Panc1 (cell line): ENCODE results near the gene C10orf105. TPM values are rescaled to one million over a fixed set of nuclear protein-coding genes. Genes with fewer than 3 reads are reported as not detected.

ENCODE experiments used
- ATAC-seq: fragments of 200-7000 bp; cut with Tn5 transposase; 2 replicates; pipeline ENCODE4 v1.9.1; 2020; ENCODE audit warnings: mild to moderate bottlenecking, moderate library complexity
- BruUV-seq: library from RNA; stranded (reverse); fragments of 400-500 nt; replicated peaks from 2 replicates; lab custom pipeline; 2021; lab: Mats Ljungman, UMichigan
- CTCF ChIA-PET: fragments of 300-600 bp; sonication (Branson Sonifier 250); formaldehyde crosslinking; loops from one replicate; lab custom pipeline; 2022; ENCODE audit warnings: antibody characterized with exemption; lab: Charles Lee
- POLR2A ChIA-PET: fragments of 300-600 bp; sonication (Branson Sonifier 250); formaldehyde crosslinking; loops from one replicate; lab custom pipeline; 2022; ENCODE audit warnings: antibody characterized with exemption; lab: Charles Lee
- DNase-seq: peaks from one replicate; pipeline ENCODE4 v3.0.0-alpha.2; 2010; ENCODE audit warnings: low read depth, low spot score
- H3K27ac ChIP-seq: 2 replicates; pipeline ENCODE4 v1.5.1; 2011; ENCODE audit warnings: mild to moderate bottlenecking, low read length, inconsistent platforms
- H3K27me3 ChIP-seq: fragments of 200-500 bp; sonication (Bioruptor generic); 2 replicates; pipeline ENCODE4 v1.6.0; 2014; ENCODE audit warnings: low read length, inconsistent platforms; ENCODE audit not compliant: control insufficient read depth, insufficient read depth
- H3K36me3 ChIP-seq: fragments of 200-500 bp; sonication (Bioruptor generic); 2 replicates; pipeline ENCODE4 v1.5.1; 2014; ENCODE audit warnings: inconsistent platforms, mild to moderate bottlenecking, low read length, moderate library complexity; ENCODE audit not compliant: control insufficient read depth, insufficient read depth
- H3K4me1 ChIP-seq: 2 replicates; pipeline ENCODE4 v1.5.1; 2011; ENCODE audit warnings: inconsistent platforms, mild to moderate bottlenecking, low read length, moderate library complexity; ENCODE audit not compliant: control insufficient read depth, insufficient read depth
- H3K4me3 ChIP-seq, 2 experiments: 2 replicates each; pipeline ENCODE4 v1.5.1; 2011 to 2012; ENCODE audit warnings: low read depth in 2 of 2, low read length in 2 of 2, mild to moderate bottlenecking in 2 of 2, inconsistent platforms in 1 of 2, moderate library complexity in 1 of 2
- H3K9me3 ChIP-seq: fragments of 200-500 bp; sonication (Bioruptor generic); 2 replicates; pipeline ENCODE4 v1.5.1; 2014; ENCODE audit warnings: low read depth, mild to moderate bottlenecking, inconsistent platforms, low read length, moderate library complexity; ENCODE audit not compliant: control insufficient read depth, insufficient read depth
- CTCF ChIP-seq: fragments of 450-650 bp; IDR thresholded peaks from 2 replicates; pipeline ENCODE4 v1.5.1; 2017; ENCODE audit warnings: mild to moderate bottlenecking
- POLR2AphosphoS5 ChIP-seq: IDR thresholded peaks from 2 replicates; pipeline ENCODE4 v1.6.1; 2012; ENCODE audit warnings: mild to moderate bottlenecking, low read depth, low read length, moderate library complexity
- REST ChIP-seq, 2 experiments: IDR thresholded peaks; 2 replicates each; pipeline ENCODE4 v1.6.1; 2011 to 2012; ENCODE audit warnings: low read depth in 2 of 2, control low read depth in 1 of 2, low read length in 1 of 2, mild to moderate bottlenecking in 1 of 2, moderate library complexity in 1 of 2; ENCODE audit not compliant: insufficient read depth in 1 of 2
- SIN3A ChIP-seq: IDR thresholded peaks from 2 replicates; pipeline ENCODE4 v1.6.1; 2012; ENCODE audit warnings: low read depth, mild to moderate bottlenecking, low read length, moderate library complexity, borderline replicate concordance; ENCODE audit not compliant: insufficient read depth
- TCF7L2 ChIP-seq: IDR thresholded peaks from 2 replicates; pipeline ENCODE4 v1.6.1; 2011; ENCODE audit warnings: mild to moderate bottlenecking, low read depth, low read length, inconsistent platforms
- in situ Hi-C: cut with HindIII; loops from 2 replicates; pipeline ENCODE4 v1.10.0; 2016; ENCODE audit warnings: low sequenced_read_pairs, low pct_unique_long_range_greater_than_20kb
- intact Hi-C: fragments of 100-400 bp; cut with micrococcal nuclease; formaldehyde crosslinking; loops from one replicate; pipeline ENCODE4 v1.10.0; 2022; ENCODE audit not compliant: unreplicated experiment
- total RNA-seq: library from RNA; stranded (reverse); gene quantifications from one replicate; pipeline ENCODE4 v1.2.1, GENCODE V29; 2021; ENCODE audit not compliant: unreplicated experiment

The C10orf105 gene
- total RNA-seq, 1 experiment from 2014 or later = not detected

- BruUV-seq = no TSS peak
- no peak for DNase-seq
- Histone ChIP-seq H3K27me3 (no peaks in the 10 kb centered on the region), H3K36me3 (no peaks in the 10 kb centered on the region), H3K4me1 (no peaks in the 10 kb centered on the region), H3K27ac (no peak overlapping the region), H3K4me3 (no peak overlapping the region), H3K9me3 (no peaks in the 10 kb centered on the region)
- intact Hi-C loops = no loop called here
- POLR2A ChIA-PET = no interaction called here
- in situ Hi-C loops = no loop called here
- ATAC-seq = no peak
- no peak for TF ChIP-seq SIN3A
- TF ChIP-seq POLR2AphosphoS5 = no peak
- TF ChIP-seq CTCF = no peak
- no peak for TF ChIP-seq TCF7L2
- TF ChIP-seq REST (IDR thresholded peaks at IDR 0.05; ENCODE audit: insufficient read depth in 1 of 2, low read depth in 2 of 2, low read length in 1 of 2) = no peak
- CTCF ChIA-PET = interaction anchor here (0.8 kb wide), 1 partner anchor 428 kb away, joined by 3 read pairs; the partner anchor contains the start of gene SLC29A3
Measured at GRCh38 chr10:71746344-71747037, 26.9 kb upstream of the C10orf105 start.

- BruUV-seq = no TSS peak
- ChIA-PET CTCF (interaction anchor here (0.8 kb wide), 1 partner anchor 427 kb away, joined by 3 read pairs; the partner anchor contains the start of gene SLC29A3), POLR2A (interaction anchor here (0.6 kb wide), 1 partner anchor 160 kb away, joined by 3 read pairs; no protein-coding TSS in a partner anchor)
- H3K9me3 ChIP-seq = no peaks in the 10 kb centered on the region
- DNase-seq (no peak), ATAC-seq (no peak)
- no peaks in the 10 kb centered on the region for H3K4me1 ChIP-seq
- H3K27ac ChIP-seq = no peak overlapping the region
- no peaks in the 10 kb centered on the region for H3K27me3 ChIP-seq
- in situ Hi-C loops = no loop called here
- intact Hi-C loops = no loop called here
- H3K4me3 ChIP-seq = no peak overlapping the region
- no peaks in the 10 kb centered on the region for H3K36me3 ChIP-seq
- no peak for TF ChIP-seq CTCF
- TF ChIP-seq TCF7L2 = no peak
- TF ChIP-seq POLR2AphosphoS5 = no peak
- TF ChIP-seq REST (IDR thresholded peaks at IDR 0.05; ENCODE audit: insufficient read depth in 1 of 2, low read depth in 2 of 2, low read length in 1 of 2) = no peak
- TF ChIP-seq SIN3A = no peak
Measured at GRCh38 chr10:71745664-71746250, 26.2 kb upstream of the C10orf105 start.
